GM12878 (cell line): ENCODE data around the gene TAS2R39. TPM values are rescaled to one million over a fixed set of nuclear protein-coding genes. Genes with fewer than 3 reads are reported as not detected.

Experiments
- ATAC-seq: fragments of 200-7000 bp; cut with Tn5 transposase; 3 replicates; pipeline ENCODE4 v1.9.1; 2020; ENCODE audit warnings: mild to moderate bottlenecking, moderate library complexity
- BruUV-seq: library from RNA; stranded (reverse); fragments of 400-500 nt; replicated peaks from 2 replicates; lab custom pipeline; 2021; lab: Mats Ljungman, UMichigan
- CTCF ChIA-PET: fragments of 300-600 bp; sonication (Branson Sonifier 250); formaldehyde crosslinking; extraction: SDS; loops from one replicate; lab custom pipeline; 2021; ENCODE audit warnings: inconsistent platforms; lab: Yijun Ruan, JAX
- POLR2A ChIA-PET: fragments of 350-600 bp; formaldehyde crosslinking; extraction: SDS; loops from one replicate; lab custom pipeline; 2021; ENCODE audit warnings: inconsistent platforms; lab: Charles Lee
- RAD21 ChIA-PET: fragments of 300-600 bp; sonication (Branson Sonifier 250); formaldehyde crosslinking; loops from one replicate; lab custom pipeline; 2023; ENCODE audit warnings: antibody characterized with exemption; ENCODE audit not compliant: unreplicated experiment; lab: Charles Lee
- SMC1A ChIA-PET: fragments of 300-600 bp; sonication (Branson Sonifier 250); formaldehyde crosslinking; loops from one replicate; lab custom pipeline; 2023; ENCODE audit not compliant: unreplicated experiment, uncharacterized antibody; lab: Charles Lee
- DNase-seq: peaks from one replicate; pipeline ENCODE4 v3.0.0-alpha.2; 2011; ENCODE audit warnings: low read depth, low spot score
- FAIRE-seq: peaks from 3 replicates; lab custom pipeline; 2011; peaks lifted over from hg19 to GRCh38; lab: Jason Lieb, UNC
- H2AFZ ChIP-seq: 2 replicates; pipeline ENCODE4 v1.6.0; 2011; ENCODE audit warnings: low read depth, low read length, control low read depth; ENCODE audit not compliant: control insufficient read depth
- H3K27ac ChIP-seq: 2 replicates; pipeline ENCODE4 v1.5.1; 2011; ENCODE audit warnings: control low read depth; ENCODE audit not compliant: control insufficient read depth, insufficient read depth
- H3K27me3 ChIP-seq, 2 experiments: replicated peaks in 1 of 2; 2 replicates each; pipeline versions ENCODE4 v1.6.0 to v1.6.1; 2011; ENCODE audit warnings: low read length in 1 of 2; ENCODE audit not compliant: control insufficient read depth in 2 of 2, insufficient read depth in 2 of 2
- H3K36me3 ChIP-seq, 2 experiments: 2 replicates each; pipeline ENCODE4 v1.5.1; 2011; ENCODE audit warnings: low read length in 1 of 2; ENCODE audit not compliant: control insufficient read depth in 2 of 2, insufficient read depth in 2 of 2
- H3K4me1 ChIP-seq: 2 replicates; pipeline ENCODE4 v1.6.1; 2011; ENCODE audit warnings: mild to moderate bottlenecking, low read length, moderate library complexity, mixed read lengths; ENCODE audit not compliant: control insufficient read depth, insufficient read depth
- H3K4me2 ChIP-seq: 2 replicates; pipeline ENCODE4 v1.6.0; 2011; ENCODE audit warnings: control low read depth; ENCODE audit not compliant: control insufficient read depth, insufficient read depth
- H3K4me3 ChIP-seq: fragments of 200-600 bp; sonication (generic); 2 replicates; pipeline ENCODE4 v1.5.1; 2016
- H3K79me2 ChIP-seq: 2 replicates; pipeline ENCODE4 v1.6.0; 2011; ENCODE audit warnings: low read length; ENCODE audit not compliant: control insufficient read depth, insufficient read depth
- H3K9ac ChIP-seq: 2 replicates; pipeline ENCODE4 v1.8.0; 2011; ENCODE audit warnings: low read length, control low read depth, mixed read lengths; ENCODE audit not compliant: control insufficient read depth, insufficient read depth
- H3K9me3 ChIP-seq: replicated peaks from 3 replicates; pipeline ENCODE4 v1.5.1; 2011; ENCODE audit warnings: mild to moderate bottlenecking, low read length; ENCODE audit not compliant: control insufficient read depth, insufficient read depth
- H4K20me1 ChIP-seq: 2 replicates; pipeline ENCODE4 v1.6.0; 2011; ENCODE audit not compliant: control insufficient read depth, insufficient read depth
- ASH2L ChIP-seq: fragments of 300-600, 200-600 bp; sonication (generic); IDR thresholded peaks from 2 replicates; pipeline ENCODE4 v1.6.1; 2017; ENCODE audit warnings: low read depth, mild to moderate bottlenecking, borderline replicate concordance
- CBX3 ChIP-seq: fragments of 200-600 bp; sonication (generic); IDR thresholded peaks from 2 replicates; pipeline ENCODE4 v1.6.1; 2016; ENCODE audit warnings: low read depth, borderline replicate concordance
- CREM ChIP-seq: IDR thresholded peaks from 2 replicates; pipeline ENCODE4 v1.6.1; 2014; ENCODE audit warnings: antibody characterized with exemption, low read depth
- EGR1 ChIP-seq, 2 experiments: IDR thresholded peaks; 1 replicate in 1 of 2; 2 replicates in 1 of 2; pipeline ENCODE4 v1.6.1; 2011 to 2012; ENCODE audit warnings: low read depth in 2 of 2, low read length in 2 of 2, borderline replicate concordance in 1 of 2, mild to moderate bottlenecking in 1 of 2, moderate library complexity in 1 of 2
- ETV6 ChIP-seq, 2 experiments: fragments of 450-650 bp in 1 of 2; IDR thresholded peaks in 1 of 2; conservative IDR thresholded peaks in 1 of 2; 2 replicates each; pipeline ENCODE4 v1.6.1; 2014; ENCODE audit warnings: antibody characterized with exemption in 1 of 2, borderline replicate concordance in 1 of 2, low read depth in 1 of 2, mild to moderate bottlenecking in 1 of 2, moderate library complexity in 1 of 2
- IKZF1 ChIP-seq: fragments of 450-650 bp; conservative IDR thresholded peaks from 2 replicates; pipeline ENCODE4 v1.6.1; 2017; ENCODE audit warnings: antibody characterized with exemption, mild to moderate bottlenecking
- KDM1A ChIP-seq: fragments of 200-600 bp; sonication (generic); IDR thresholded peaks from 2 replicates; pipeline ENCODE4 v1.6.1; 2016; ENCODE audit warnings: borderline replicate concordance
- NBN ChIP-seq: fragments of 450-650 bp; IDR thresholded peaks from 2 replicates; pipeline ENCODE4 v1.6.1; 2016
- WGBS: methylation state at CpG from one replicate; pipeline ENCODE4 v1.1.6; 2016; ENCODE audit warnings: low lambda C conversion rate; ENCODE audit not compliant: insufficient replicate concordance, insufficient coverage; ENCODE audit errors: missing lambda C conversion rate; 5-methylcytosine and 5-hydroxymethylcytosine counted together
- in situ Hi-C: fragments of 300-500 bp; cut with MboI; formaldehyde crosslinking; loops from 9 replicates; pipeline ENCODE4 v1.14.3; 2018; ENCODE audit warnings: mixed read lengths
- intact Hi-C: fragments of 100-400 bp; cut with micrococcal nuclease; formaldehyde crosslinking; loops from one replicate; pipeline ENCODE4 v1.14.2; 2022; ENCODE audit not compliant: unreplicated experiment
- polyA plus RNA-seq, 11 experiments: library from polyadenylated mRNA; depleted of rRNA in 4 of 11; unstranded in 6 of 11; stranded (reverse) in 5 of 11; fragments of >200 nt; fragmentation: Nextera tagmentation in 4 of 11; fragmentation: Illumina TruSeq in 1 of 11; extraction: Ambion mirVana in 4 of 11; extraction: Trizol in 1 of 11; gene quantifications; 1 replicate in 1 of 11; 2 replicates in 10 of 11; pipeline versions ENCODE4 v1.2.1 to v1.2.3, GENCODE V29; 2011 to 2016; ENCODE audit warnings: inconsistent platforms in 2 of 11, missing spikeins in 2 of 11, low read depth in 1 of 11
- total RNA-seq, 4 experiments: library from RNA; depleted of rRNA in 3 of 4; stranded (reverse); fragments of >200 nt in 3 of 4; fragmentation: Illumina TruSeq in 1 of 4; extraction: Trizol in 1 of 4; gene quantifications; 2 replicates each; pipeline versions ENCODE4 v1.2.1 to v1.2.3, GENCODE V29; 2013 to 2021

Gene TAS2R39
- total and polyA plus RNA-seq, 10 of the 15 experiments (the other 5 are each of a cell fraction or from before 2014, with no cell fraction given) = not detected

GRCh38 chr7:143221286-143221685 lies 38.1 kb downstream of the TAS2R39 start:
- ChIA-PET SMC1A (interaction anchor here (1.1 to 2.2 kb wide), 3 partner anchors 19 to 220 kb away, joined by 4 to 7 read pairs (median 5); no protein-coding TSS in a partner anchor), RAD21 (interaction anchor here (2.8 kb wide), 1 partner anchor 212 kb away, joined by 10 read pairs; no protein-coding TSS in a partner anchor), POLR2A (no interaction called here), CTCF (interaction anchor here (0.7 to 11.5 kb wide), 2 partner anchors 213 to 515 kb away, joined by 3 to 434 read pairs; no protein-coding TSS in a partner anchor)
- DNase-seq (no peak), ATAC-seq (no peak), FAIRE-seq (no peak)
- WGBS = 0% methylated on average over 2 of the region's 2 CpGs
- Histone ChIP-seq H4K20me1 (no peaks in the 10 kb centered on the region), H3K9me3 (no peaks in the 10 kb centered on the region), H3K4me1 (no peaks in the 10 kb centered on the region), H3K9ac (no peak overlapping the region), H3K27me3 (peaks cover 0 to 6% of the 10 kb centered on the region in 2 experiments), H3K4me2 (no peak overlapping the region), H2AFZ (no peak overlapping the region), H3K79me2 (no peaks in the 10 kb centered on the region), H3K4me3 (no peak overlapping the region), H3K27ac (no peak overlapping the region), H3K36me3 (no peaks in the 10 kb centered on the region)
- intact Hi-C loops = no loop called here
- TF ChIP-seq NBN (no peak), ASH2L (no peak), ETV6 (conservative IDR thresholded peaks at IDR 0.05 in 1 of 2, IDR thresholded peaks at IDR 0.05 in 1 of 2; ENCODE audit: borderline replicate concordance in 1 of 2, low read depth in 1 of 2) (no peak), CBX3 (no peak), IKZF1 (no peak), CREM (no peak), EGR1 (IDR thresholded peaks at IDR 0.05; ENCODE audit: borderline replicate concordance in 1 of 2, low read depth in 2 of 2, low read length in 2 of 2) (no peak), KDM1A (no peak)
- in situ Hi-C loops = no loop called here
- no TSS peak for BruUV-seq
